Amniotic epithelial cell (primary cell): Measurements from ENCODE around the gene RHEBL1.
A peak's percentile ranks its signal among the peaks of the same experiment; 100 is the strongest.

ENCODE experiments used
- DNase-seq: peaks from one replicate; pipeline ENCODE4 v3.0.0-alpha.2; 2010; ENCODE audit warnings: low read depth

Gene RHEBL1

DNA sequence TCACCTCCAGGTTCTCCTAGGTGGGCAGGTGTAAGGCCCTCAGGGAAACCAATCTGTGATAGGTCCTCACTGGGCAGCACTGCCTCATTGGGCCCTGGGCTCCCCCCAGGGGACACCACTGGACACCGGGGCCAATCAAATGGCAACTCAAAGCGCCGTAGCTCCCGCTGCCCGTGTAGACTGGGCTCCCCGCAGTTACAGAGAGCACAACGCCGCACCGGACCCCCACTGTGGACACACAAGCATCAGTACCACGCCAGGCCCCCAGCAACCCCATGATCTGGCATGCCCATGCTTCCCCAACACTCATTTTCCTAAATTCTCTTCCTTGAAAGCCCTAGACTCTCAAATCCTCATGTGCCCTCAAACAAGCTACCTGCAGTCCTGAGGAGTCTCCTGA is 15.3 kb downstream of the RHEBL1 start:
- no peak for DNase-seq

- no peak for DNase-seq
These were observed 15.7 kb downstream of the RHEBL1 start for GRCh38 chr12:49054096-49054495.

DNA sequence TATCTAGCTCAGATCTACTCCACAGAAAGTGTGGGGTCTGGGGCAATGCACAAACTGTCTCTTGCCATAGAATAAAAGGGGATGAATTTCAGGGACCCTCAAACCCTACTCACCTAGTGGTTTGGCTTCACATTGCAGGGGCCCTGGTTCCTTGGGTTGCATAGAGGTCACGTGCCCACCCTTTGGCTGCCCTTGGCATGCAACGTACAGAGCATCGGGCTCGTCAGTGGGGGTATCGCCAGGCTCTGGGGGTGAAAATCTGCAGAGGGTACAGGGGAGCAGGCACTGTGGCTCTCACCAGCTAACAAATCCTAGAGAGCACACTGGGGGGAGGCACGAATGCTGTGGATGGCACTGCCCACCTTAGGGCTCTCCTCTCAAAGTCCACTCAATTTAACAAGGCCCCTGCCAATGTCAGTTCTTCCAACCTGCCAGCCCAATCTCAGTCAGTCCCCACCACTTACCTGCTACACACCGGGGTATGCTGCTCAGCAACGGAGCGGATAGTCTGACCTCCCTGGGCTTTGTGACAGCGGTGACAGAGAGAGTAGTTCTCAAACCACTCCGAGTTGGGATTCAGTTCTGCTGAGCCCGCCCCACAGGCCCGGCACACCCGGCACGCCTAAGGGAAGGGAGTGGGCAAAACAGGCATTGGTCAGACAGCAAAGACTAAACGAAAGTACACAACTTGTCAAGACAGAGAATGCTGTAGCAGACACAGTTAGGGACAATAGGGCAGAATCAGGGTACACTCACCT is 17.1 kb downstream of the RHEBL1 start:
- no peak for DNase-seq

- no peak for DNase-seq
These were observed 17.9 kb downstream of the RHEBL1 start for GRCh38 chr12:49051777-49052438.

- no peak for DNase-seq
These were observed 18.4 kb downstream of the RHEBL1 start for GRCh38 chr12:49051373-49051764.

- no peak for DNase-seq
These were observed 19.0 kb downstream of the RHEBL1 start for GRCh38 chr12:49050507-49051372.

GRCh38 chr12:49049566-49050224 is 20.1 kb downstream of the RHEBL1 start:
- DNase-seq = peak; percentile 72

DNA sequence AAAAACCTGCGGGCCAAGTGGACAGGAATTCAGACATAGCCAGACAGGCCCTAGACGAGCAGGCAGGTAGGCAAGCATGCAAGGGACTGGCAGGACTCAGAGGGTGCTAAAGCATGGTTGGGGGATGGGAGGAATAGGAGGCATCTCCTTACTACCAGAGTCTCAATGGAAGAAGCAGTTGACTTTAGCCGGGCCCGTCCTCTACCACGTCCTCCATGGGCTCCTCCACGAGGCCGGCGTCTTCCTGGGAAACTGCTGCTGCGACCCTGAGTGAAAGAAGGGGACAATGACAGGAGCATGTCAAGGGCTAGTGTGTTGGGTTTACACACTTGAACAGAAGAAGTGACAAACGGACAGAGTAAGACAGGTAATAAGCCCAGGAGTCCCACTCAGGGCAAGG is 20.8 kb downstream of the RHEBL1 start:
- no peak for DNase-seq

- DNase-seq = no peak
These were observed 23.5 kb downstream of the RHEBL1 start for GRCh38 chr12:49046129-49046895.

DNA sequence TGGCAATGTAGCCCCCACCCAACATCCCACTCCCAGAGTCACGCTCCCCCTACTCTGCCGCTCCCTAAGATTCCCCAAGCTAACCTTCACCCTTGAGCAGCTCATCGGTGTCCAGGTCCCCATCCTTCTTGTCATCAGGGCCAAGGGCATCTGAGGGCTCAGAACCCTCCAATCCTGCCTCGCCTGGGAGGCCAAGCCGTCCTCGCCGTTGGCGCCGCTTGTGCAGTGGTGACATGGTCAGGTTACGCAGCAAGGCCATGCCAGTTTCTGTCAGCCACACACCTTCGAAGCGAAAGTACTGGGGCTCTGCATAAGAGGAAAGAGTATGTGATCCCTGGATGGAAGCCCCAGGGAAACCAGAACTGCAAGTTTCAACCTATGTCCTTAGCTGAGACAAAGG is 25.1 kb downstream of the RHEBL1 start:
- DNase-seq = no peak

GRCh38 chr12:49043856-49044258 is 25.9 kb downstream of the RHEBL1 start:
- peak; percentile 45 for DNase-seq

- no peak for DNase-seq
These were observed 26.5 kb downstream of the RHEBL1 start for GRCh38 chr12:49043241-49043640.

DNA sequence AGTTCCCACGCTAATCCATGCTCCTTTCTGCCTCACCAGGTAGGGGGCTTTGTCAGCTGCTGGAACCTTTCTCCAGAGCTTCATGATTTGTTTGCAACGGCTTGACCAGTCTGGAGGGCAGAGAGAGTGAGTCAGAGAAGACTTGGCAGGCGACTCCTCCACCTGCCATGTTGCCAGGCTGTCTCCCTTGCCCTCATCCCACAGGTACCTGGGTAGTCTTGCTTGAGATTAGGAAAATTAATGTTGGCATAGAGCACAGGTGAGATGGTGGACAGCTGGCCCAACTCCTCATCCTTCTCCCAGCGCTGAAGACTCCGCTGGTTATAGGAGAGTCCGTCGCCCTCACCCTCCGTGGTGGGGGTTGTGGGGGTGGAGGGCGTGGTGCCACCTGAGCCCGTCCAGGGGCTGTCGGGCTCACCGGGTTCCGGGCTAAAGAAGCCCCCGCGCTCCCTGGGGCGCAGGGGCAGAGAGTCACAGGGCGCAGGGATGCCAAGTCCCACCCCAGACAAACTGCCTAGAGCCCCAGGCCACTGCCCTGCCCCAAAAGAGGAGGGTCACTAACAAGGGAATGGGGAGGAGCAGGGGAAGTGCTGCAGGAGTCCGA is 27.8 kb downstream of the RHEBL1 start:
- no peak for DNase-seq

DNA sequence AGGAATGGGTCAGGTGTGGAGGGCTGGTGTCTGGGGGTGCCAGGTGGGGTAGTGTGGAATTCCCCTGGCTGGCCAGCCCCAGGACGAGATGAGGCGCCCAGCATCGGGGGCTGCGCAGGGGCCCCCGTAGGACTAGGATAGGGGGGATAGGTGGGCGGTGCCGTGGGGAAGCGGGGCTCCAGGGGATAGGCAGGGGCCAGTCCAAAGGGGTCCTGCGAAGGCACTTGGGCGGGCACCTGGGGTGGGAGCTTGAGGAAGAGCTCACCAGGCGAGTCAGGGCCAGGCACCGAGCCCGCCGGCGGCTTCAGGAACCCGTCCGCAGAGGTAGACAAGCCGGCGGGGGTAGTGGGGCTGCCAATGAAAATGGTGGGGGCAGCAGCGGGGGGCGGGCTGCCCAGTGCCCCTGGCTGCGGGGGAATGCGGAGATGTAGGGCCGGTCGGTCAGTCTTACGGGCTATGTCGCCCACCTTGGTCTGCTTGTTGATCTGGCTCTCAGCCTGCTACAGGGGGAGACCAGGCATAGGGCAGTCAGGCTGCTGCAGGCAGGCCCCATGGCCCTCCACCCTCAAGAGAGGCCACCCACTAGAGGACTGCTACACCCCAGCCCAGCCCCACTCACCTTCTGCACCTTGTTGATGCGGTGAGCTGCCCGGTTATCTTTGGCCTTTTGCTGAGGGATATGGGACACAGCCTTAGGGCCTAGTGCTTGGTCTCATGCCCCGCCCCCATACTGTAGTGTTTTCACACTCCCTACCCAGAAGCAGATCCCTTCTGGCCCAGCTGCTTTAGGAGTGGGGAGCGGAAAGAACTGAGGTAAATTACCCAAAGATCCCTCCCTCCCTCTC is 28.5 kb downstream of the RHEBL1 start:
- no peak for DNase-seq

- DNase-seq = no peak
These were observed 29.4 kb downstream of the RHEBL1 start for GRCh38 chr12:49040364-49040855.

GRCh38 chr12:49039421-49040363 is 30.1 kb downstream of the RHEBL1 start:
- no peak for DNase-seq

GRCh38 chr12:49038291-49038955 is 31.4 kb downstream of the RHEBL1 start:
- no peak for DNase-seq

GRCh38 chr12:49037947-49038237 is 31.9 kb downstream of the RHEBL1 start:
- no peak for DNase-seq
